HEK293 (cell line): ENCODE results near the gene ZNF521.
A peak's percentile ranks its signal among the peaks of the same experiment; 100 is the strongest.

ENCODE experiments used
- CTCF ChIA-PET: fragments of 350-600 bp; formaldehyde crosslinking; extraction: SDS; loops from one replicate; lab custom pipeline; 2021; ENCODE audit warnings: antibody characterized with exemption; lab: Yijun Ruan, JAX
- POLR2A ChIA-PET: fragments of 300-600 bp; formaldehyde crosslinking; extraction: SDS; loops from one replicate; lab custom pipeline; 2020; ENCODE audit warnings: antibody characterized with exemption, inconsistent platforms; lab: Yijun Ruan, JAX
- H3K27ac ChIP-seq: fragments of 200-500 bp; sonication (Bioruptor generic); 2 replicates; pipeline ENCODE4 v1.5.1; 2014; ENCODE audit warnings: low read depth, low read length, control low read depth, inconsistent platforms; ENCODE audit errors: extremely low read depth
- H3K36me3 ChIP-seq, 2 experiments: fragments of 200-500 bp in 1 of 2; sonication (Bioruptor generic) in 1 of 2; 1 replicate in 1 of 2; 2 replicates in 1 of 2; pipeline ENCODE4 v1.5.1; 2014 to 2017; ENCODE audit warnings: inconsistent platforms in 2 of 2, low read length in 2 of 2; ENCODE audit not compliant: control insufficient read depth in 2 of 2, insufficient read depth in 1 of 2
- H3K4me1 ChIP-seq: fragments of 200-500 bp; sonication (Bioruptor generic); 2 replicates; pipeline ENCODE4 v1.5.1; 2014; ENCODE audit warnings: mild to moderate bottlenecking, low read length, inconsistent platforms; ENCODE audit not compliant: control insufficient read depth, insufficient read depth
- H3K4me3 ChIP-seq: 2 replicates; pipeline ENCODE4 v1.5.1; 2011; ENCODE audit warnings: low read depth, mild to moderate bottlenecking, control low read depth, low read length, moderate library complexity
- H3K9me3 ChIP-seq: fragments of 200-500 bp; sonication (Bioruptor generic); 2 replicates; pipeline ENCODE4 v1.5.1; 2014; ENCODE audit warnings: low read depth, low read length, inconsistent platforms; ENCODE audit not compliant: control insufficient read depth, insufficient read depth
- BCL6B ChIP-seq: fragments of 450-650 bp; formaldehyde crosslinking; IDR thresholded peaks from 2 replicates; pipeline ENCODE4 v1.5.1; 2017; ENCODE audit warnings: missing biosample characterization, missing genetic modification characterization
- GLIS1 ChIP-seq: fragments of 450-650 bp; formaldehyde crosslinking; IDR thresholded peaks from 2 replicates; pipeline ENCODE4 v1.5.1; 2016; ENCODE audit warnings: missing biosample characterization, missing genetic modification characterization
- HIC1 ChIP-seq: fragments of 450-650 bp; formaldehyde crosslinking; IDR thresholded peaks from 2 replicates; pipeline ENCODE4 v1.5.1; 2016; ENCODE audit warnings: missing biosample characterization, missing genetic modification characterization
- INSM2 ChIP-seq: fragments of 450-650 bp; formaldehyde crosslinking; IDR thresholded peaks from 2 replicates; pipeline ENCODE4 v1.5.1; 2016; ENCODE audit warnings: missing biosample characterization, missing genetic modification characterization
- OVOL3 ChIP-seq: fragments of 450-650 bp; formaldehyde crosslinking; IDR thresholded peaks from 2 replicates; pipeline ENCODE4 v1.5.1; 2016; ENCODE audit warnings: missing biosample characterization, missing genetic modification characterization
- YY2 ChIP-seq: fragments of 450-650 bp; formaldehyde crosslinking; IDR thresholded peaks from 2 replicates; pipeline ENCODE4 v1.5.1; 2016; ENCODE audit warnings: missing biosample characterization, missing genetic modification characterization
- ZBTB44 ChIP-seq: fragments of 450-650 bp; IDR thresholded peaks from 2 replicates; pipeline ENCODE4 v1.5.1; 2018; ENCODE audit warnings: missing biosample characterization, mild to moderate bottlenecking, missing genetic modification characterization
- ZNF148 ChIP-seq: fragments of 450-650 bp; formaldehyde crosslinking; IDR thresholded peaks from 2 replicates; pipeline ENCODE4 v1.5.0; 2017; ENCODE audit warnings: missing biosample characterization, missing genetic modification characterization, borderline replicate concordance
- ZNF184 ChIP-seq: fragments of 450-650 bp; IDR thresholded peaks from 2 replicates; pipeline ENCODE4 v1.5.1; 2018; ENCODE audit warnings: missing biosample characterization, mild to moderate bottlenecking, missing genetic modification characterization
- ZNF19 ChIP-seq: fragments of 450-650 bp; formaldehyde crosslinking; IDR thresholded peaks from 2 replicates; pipeline ENCODE4; 2016; ENCODE audit warnings: missing biosample characterization, missing genetic modification characterization, low read depth
- ZNF26 ChIP-seq: fragments of 450-650 bp; formaldehyde crosslinking; IDR thresholded peaks from 2 replicates; pipeline ENCODE4 v1.5.1; 2016; ENCODE audit warnings: missing biosample characterization, missing genetic modification characterization
- ZNF280C ChIP-seq: fragments of 450-650 bp; formaldehyde crosslinking; IDR thresholded peaks from 2 replicates; pipeline ENCODE4 v1.5.1; 2016; ENCODE audit warnings: missing biosample characterization, missing genetic modification characterization
- ZNF510 ChIP-seq: fragments of 450-650 bp; formaldehyde crosslinking; IDR thresholded peaks from 2 replicates; pipeline ENCODE4 v1.5.1; 2018; ENCODE audit warnings: mild to moderate bottlenecking, missing genetic modification characterization, missing biosample characterization; ENCODE audit not compliant: insufficient replicate concordance
- ZNF513 ChIP-seq: fragments of 450-650 bp; IDR thresholded peaks from 2 replicates; pipeline ENCODE4 v1.5.1; 2018; ENCODE audit warnings: missing biosample characterization, missing genetic modification characterization
- ZNF514 ChIP-seq: fragments of 450-650 bp; formaldehyde crosslinking; IDR thresholded peaks from 2 replicates; pipeline ENCODE4 v1.5.1; 2016; ENCODE audit warnings: missing biosample characterization, missing genetic modification characterization
- ZNF596 ChIP-seq: fragments of 450-650 bp; IDR thresholded peaks from 2 replicates; pipeline ENCODE4 v1.5.0; 2018; ENCODE audit warnings: missing biosample characterization, mild to moderate bottlenecking, missing genetic modification characterization, moderate library complexity
- ZNF600 ChIP-seq: fragments of 450-650 bp; formaldehyde crosslinking; IDR thresholded peaks from 2 replicates; pipeline ENCODE4 v1.5.1; 2016; ENCODE audit warnings: missing biosample characterization, missing genetic modification characterization
- ZNF626 ChIP-seq: fragments of 450-650 bp; sonication (Bioruptor Pico); formaldehyde crosslinking; IDR thresholded peaks from 2 replicates; pipeline ENCODE4 v1.5.1; 2018; ENCODE audit warnings: missing biosample characterization, missing genetic modification characterization, inconsistent platforms
- ZNF785 ChIP-seq: fragments of 450-650 bp; formaldehyde crosslinking; IDR thresholded peaks from 2 replicates; pipeline ENCODE4 v1.5.1; 2016; ENCODE audit warnings: missing biosample characterization, missing genetic modification characterization
- ZSCAN23 ChIP-seq: fragments of 450-650 bp; formaldehyde crosslinking; IDR thresholded peaks from 2 replicates; pipeline ENCODE4 v1.5.1; 2016; ENCODE audit warnings: missing biosample characterization, missing genetic modification characterization

ZNF521 gene

GRCh38 chr18:25261768-25262167, 90.2 kb downstream of the ZNF521 start (continued):
- TF ChIP-seq GLIS1 (peak; percentile 38; the same call in 1 of the 2 replicates), INSM2 (tag by site-specific recombination) (no peak), ZNF148 (tag by site-specific recombination) (no peak)

GRCh38 chr18:25256439-25256838, 95.5 kb downstream of the ZNF521 start:
- POLR2A ChIA-PET: no interaction called here
- TF ChIP-seq HIC1 (tag by site-specific recombination): no peak
- no peak for TF ChIP-seq ZNF513 (tag by site-specific recombination)
- TF ChIP-seq BCL6B: no peak
- no peak for TF ChIP-seq ZNF785
- TF ChIP-seq ZSCAN23: no peak
- TF ChIP-seq ZBTB44 (tag by site-specific recombination): no peak
- TF ChIP-seq ZNF596 (tag by site-specific recombination): no peak
- TF ChIP-seq ZNF19 (tag by site-specific recombination): no peak
- TF ChIP-seq ZNF626 (tag by site-specific recombination): no peak
- TF ChIP-seq ZNF26 (tag by site-specific recombination): no peak
- TF ChIP-seq ZNF184 (tag by site-specific recombination): no peak
- no peak for TF ChIP-seq ZNF280C (tag by site-specific recombination)
- TF ChIP-seq OVOL3: no peak
- no peak for TF ChIP-seq ZNF514 (tag by site-specific recombination)
- TF ChIP-seq YY2 (tag by site-specific recombination): no peak
- TF ChIP-seq ZNF600 (tag by site-specific recombination): no peak
- no peak for TF ChIP-seq ZNF510 (tag by site-specific recombination)

More at GRCh38 chr18:25256439-25256838, 95.5 kb downstream of the ZNF521 start:
- Histone ChIP-seq H3K4me1 (peaks cover 5% of the 10 kb centered on the region), H3K36me3 (no peaks in the 10 kb centered on the region), H3K9me3 (no peaks in the 10 kb centered on the region), H3K4me3 (no peak overlapping the region), H3K27ac (no peak overlapping the region)
- CTCF ChIA-PET: no interaction called here
